ENCODE measurements around the gene INSR. TPM values are rescaled to one million over a fixed set of nuclear protein-coding genes. Genes with fewer than 3 reads are reported as not detected.

INSR gene
- total and polyA plus RNA-seq, 10 of the 15 experiments (the other 5 are each of a cell fraction or from before 2014, with no cell fraction given) = 4.2 to 34.9 (median 13.6) TPM

- no TSS peak for BruUV-seq (replicated peaks)
- 100% methylated on average over 3 of the region's 3 CpGs for WGBS (ENCODE audit: insufficient coverage, insufficient replicate concordance, low lambda C conversion rate, missing lambda C conversion rate)
- no peak for ATAC-seq
- ChIA-PET CTCF (interaction anchor here (1.5 to 2.4 kb wide), 3 partner anchors 10 to 16 kb away, joined by 4 to 10 read pairs (median 7); no protein-coding TSS in a partner anchor), SMC1A (ENCODE audit: uncharacterized antibody, unreplicated experiment) (interaction anchor here (2.8 kb wide), 1 partner anchor 10 kb away, joined by 13 read pairs; no protein-coding TSS in a partner anchor), RAD21 (ENCODE audit: unreplicated experiment) (interaction anchor here (2.1 kb wide), 1 partner anchor 44 kb away, joined by 5 read pairs; no protein-coding TSS in a partner anchor), POLR2A (interaction anchor here (1.3 to 1.8 kb wide), 2 partner anchors 10 to 14 kb away, joined by 3 to 6 read pairs; no protein-coding TSS in a partner anchor)
- Histone ChIP-seq H4K20me1 (ENCODE audit: control insufficient read depth, insufficient read depth) (peaks cover 3% of the 10 kb centered on the region; the same call in 1 of the 2 replicates), H3K27ac (ENCODE audit: control insufficient read depth, insufficient read depth) (no peak overlapping the region), H3K4me2 (ENCODE audit: control insufficient read depth, insufficient read depth) (no peak overlapping the region), H2AFZ (ENCODE audit: control insufficient read depth, low read depth, low read length) (no peak overlapping the region), H3K9ac (ENCODE audit: control insufficient read depth, insufficient read depth, low read length) (no peak overlapping the region), H3K36me3 (ENCODE audit: control insufficient read depth in 2 of 2, insufficient read depth in 2 of 2, low read length in 1 of 2) (peaks cover 21% of the 10 kb centered on the region in 2 experiments), H3K4me3 (no peak overlapping the region), H3K79me2 (ENCODE audit: control insufficient read depth, insufficient read depth, low read length) (peaks cover 40% of the 10 kb centered on the region), H3K9me3 (replicated peaks; ENCODE audit: control insufficient read depth, insufficient read depth, low read length) (peaks cover 6% of the 10 kb centered on the region; the same call in 1 of the 3 replicates), H3K27me3 (replicated peaks in 1 of 2; ENCODE audit: control insufficient read depth in 2 of 2, insufficient read depth in 2 of 2, low read length in 1 of 2) (no peaks in the 10 kb centered on the region), H3K4me1 (ENCODE audit: control insufficient read depth, insufficient read depth, low read length) (no peaks in the 10 kb centered on the region; the same call in 1 of the 2 replicates)
- in situ Hi-C loops (cut with MboI) (no loop called here), intact Hi-C loops (cut with micrococcal nuclease; ENCODE audit: unreplicated experiment) (no loop called here)
- no peak for FAIRE-seq
- no peak for DNase-seq (ENCODE audit: low read depth, low spot score)
- TF ChIP-seq E2F4 (IDR thresholded peaks at IDR 0.05; ENCODE audit: low read depth, low read length) (no peak), USF2 (IDR thresholded peaks at IDR 0.05; ENCODE audit: borderline replicate concordance, low read depth, low read length) (no peak), SP1 (IDR thresholded peaks at IDR 0.05; ENCODE audit: low read depth, low read length) (no peak), CHD2 (IDR thresholded peaks at IDR 0.05; ENCODE audit: borderline replicate concordance, low read depth, low read length) (no peak), ATF2 (IDR thresholded peaks at IDR 0.05; ENCODE audit: low read length) (no peak), E2F8 (IDR thresholded peaks at IDR 0.05; ENCODE audit: low read depth, partially characterized antibody) (no peak), STAT1 (conservative IDR thresholded peaks at IDR 0.05) (no peak), SIN3A (IDR thresholded peaks at IDR 0.05; ENCODE audit: low read depth, low read length) (no peak), ASH2L (IDR thresholded peaks at IDR 0.05; ENCODE audit: borderline replicate concordance, low read depth) (no peak), GATAD2B (conservative IDR thresholded peaks at IDR 0.05; ENCODE audit: low read depth) (no peak), MLLT1 (IDR thresholded peaks at IDR 0.05) (no peak)
Observed at GRCh38 chr19:7263066-7263465, 31.1 kb downstream of the INSR start.

Measured in GM12878 (cell line).